NCI-H187 treated with DMSO at 0.1 percent for 48 hours (cell line): ENCODE data around the gene DHRS2.
"Not testable (repeated sequence)": the region's sequence is repeated elsewhere in the genome, so short reads cannot be mapped to it uniquely, and the experiment has no call there.

Source experiments
- DNase-seq: peaks from one replicate; lab custom pipeline; 2025; lab: John Stamatoyannopoulos, UW

DHRS2 gene

DNA sequence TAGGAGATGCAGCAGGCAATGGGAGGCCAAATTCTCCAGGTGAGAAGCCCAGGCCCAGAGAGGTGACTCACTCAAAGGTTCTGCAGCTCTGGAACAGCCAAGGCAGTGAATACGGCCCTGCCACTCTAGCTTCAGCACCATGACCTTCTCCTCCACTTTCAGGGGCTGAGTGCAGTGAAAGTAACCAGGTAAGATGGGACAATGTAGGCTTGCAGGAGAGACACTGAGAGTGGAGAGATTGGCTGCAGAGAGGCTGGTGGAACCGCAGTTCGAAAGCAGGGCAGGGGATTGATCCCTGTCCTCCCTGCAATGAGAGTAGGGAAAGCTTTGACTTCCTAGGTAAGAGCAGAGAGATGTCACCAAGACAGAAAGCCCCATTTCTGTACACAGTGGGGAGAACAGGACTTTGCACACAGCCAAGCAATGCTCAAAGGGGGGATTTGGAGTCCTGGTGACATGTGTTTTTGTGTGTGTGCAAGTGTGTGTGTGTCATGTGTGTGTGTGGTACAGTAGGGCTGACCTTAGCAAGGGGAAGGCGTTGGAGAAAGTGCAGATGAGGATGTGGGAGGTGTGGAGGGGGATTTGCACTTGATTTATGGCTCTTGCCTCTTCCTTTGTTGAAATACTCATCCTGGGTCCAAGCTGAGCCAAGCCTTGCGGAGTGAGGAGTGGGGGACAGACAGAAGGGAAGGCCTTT is 12.7 kb downstream of the DHRS2 start:
- DNase-seq, result no peak

DNA sequence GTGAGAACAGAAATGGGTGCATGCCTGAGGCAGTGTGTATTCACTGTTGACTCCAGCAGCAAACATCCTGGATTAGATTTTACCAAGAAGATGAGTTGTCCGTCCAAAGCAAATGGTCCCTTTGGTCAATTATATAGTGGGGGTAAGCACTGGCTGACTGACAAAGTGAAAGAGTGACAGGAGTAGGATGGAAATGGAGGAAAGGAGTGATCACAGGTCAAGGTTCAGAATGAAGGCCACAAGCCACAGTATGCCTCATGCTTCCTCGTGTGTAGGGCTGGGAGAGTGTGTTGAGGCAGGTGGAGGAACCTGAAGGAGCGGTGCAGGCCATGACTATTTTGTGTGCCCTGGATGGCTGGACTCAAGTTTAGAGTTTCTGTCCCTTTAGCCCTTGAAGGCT is 14.3 kb downstream of the DHRS2 start:
- DNase-seq, result no peak

DNA sequence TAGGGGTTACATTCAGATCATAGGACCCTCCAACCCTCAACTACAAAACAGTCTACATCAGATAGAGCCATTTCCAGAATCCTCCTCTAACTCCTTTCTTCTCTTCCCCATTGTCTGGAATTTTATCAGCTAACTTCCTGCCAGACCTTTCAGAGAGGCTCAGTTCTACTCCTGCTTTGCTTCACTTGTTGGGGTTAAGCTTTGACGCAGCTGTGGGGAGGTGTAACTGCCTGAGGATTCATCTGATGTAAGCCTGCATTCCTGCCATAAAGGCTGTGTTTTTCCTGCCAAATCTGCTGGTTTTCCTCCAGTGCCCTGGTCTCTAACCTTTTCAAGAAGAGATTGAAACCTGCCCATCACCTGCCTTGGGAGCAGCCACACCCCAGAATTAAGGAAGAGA is 16.9 kb downstream of the DHRS2 start:
- DNase-seq, result no peak

GRCh38 chr14:23654231-23654630 is 18.1 kb downstream of the DHRS2 start:
- DNase-seq, result no peak

DNA sequence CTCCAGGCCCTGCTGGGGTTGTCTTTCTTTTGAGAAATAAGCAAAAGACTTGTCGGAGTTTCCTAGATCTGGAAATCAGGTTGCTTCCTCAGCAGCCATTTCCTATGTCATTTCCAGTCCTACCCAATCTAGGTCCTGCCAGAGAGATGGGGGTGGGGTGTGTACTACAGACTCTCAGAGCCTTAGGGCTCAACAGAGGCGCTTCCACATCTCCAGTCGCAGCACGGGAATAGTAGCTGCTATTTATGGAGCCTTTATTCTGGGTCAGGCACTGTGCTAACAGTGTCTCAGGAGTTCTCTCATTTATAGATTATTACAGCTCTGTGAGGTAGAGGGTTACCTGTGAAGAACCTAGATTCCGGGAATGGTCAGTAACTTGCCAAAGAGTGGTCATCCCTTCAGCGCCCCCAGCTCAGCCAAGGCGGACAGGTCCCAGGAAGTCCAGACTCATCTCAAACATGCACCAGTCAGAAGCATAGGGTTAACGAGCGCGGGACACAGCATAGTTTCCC is 21.9 kb downstream of the DHRS2 start:
- DNase-seq, result no peak

GRCh38 chr14:23660290-23661226 is 24.4 kb downstream of the DHRS2 start:
- no peak for DNase-seq

DNA sequence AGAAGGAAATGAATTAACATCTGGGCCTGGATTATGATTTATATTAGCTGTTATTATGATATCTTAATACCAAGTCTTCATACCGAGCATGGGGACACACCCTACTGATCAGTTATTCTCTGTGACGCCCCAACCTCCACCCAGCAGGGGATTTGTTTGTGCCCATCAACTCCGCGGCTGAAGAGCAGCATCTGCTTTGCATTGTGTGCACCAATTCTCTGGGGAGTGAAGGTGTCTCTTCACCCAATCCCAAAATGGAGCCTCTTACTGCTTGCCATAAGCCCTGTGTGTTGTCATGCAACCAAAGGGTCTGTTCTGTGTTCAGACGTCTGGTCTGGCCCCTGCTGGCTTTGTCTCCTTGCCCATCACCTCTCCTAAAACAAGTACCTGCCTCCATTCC is 25.4 kb downstream of the DHRS2 start:
- DNase-seq, result no peak

GRCh38 chr14:23663127-23663526 is 27.0 kb downstream of the DHRS2 start:
- no peak for DNase-seq

DNA sequence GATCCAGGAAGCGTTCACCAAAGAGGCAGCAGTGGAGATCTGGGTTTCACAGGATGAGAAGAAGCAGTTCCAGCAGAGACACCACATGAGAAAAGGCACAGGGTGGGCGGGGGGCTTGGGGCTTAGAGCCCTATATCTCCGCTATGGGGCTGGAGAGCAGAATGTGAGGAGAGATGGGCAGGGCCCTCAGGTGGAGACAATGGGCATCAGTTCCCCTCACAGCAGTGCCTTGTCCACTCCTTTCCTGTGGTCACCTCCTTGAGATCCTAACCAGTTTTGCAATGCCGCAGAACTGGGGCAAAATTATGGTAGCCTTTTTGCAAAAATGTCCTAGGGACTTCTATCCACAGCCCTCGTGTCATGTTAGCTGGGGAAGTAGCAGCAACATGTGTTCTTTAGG is 27.5 kb downstream of the DHRS2 start:
- no peak for DNase-seq

DNA sequence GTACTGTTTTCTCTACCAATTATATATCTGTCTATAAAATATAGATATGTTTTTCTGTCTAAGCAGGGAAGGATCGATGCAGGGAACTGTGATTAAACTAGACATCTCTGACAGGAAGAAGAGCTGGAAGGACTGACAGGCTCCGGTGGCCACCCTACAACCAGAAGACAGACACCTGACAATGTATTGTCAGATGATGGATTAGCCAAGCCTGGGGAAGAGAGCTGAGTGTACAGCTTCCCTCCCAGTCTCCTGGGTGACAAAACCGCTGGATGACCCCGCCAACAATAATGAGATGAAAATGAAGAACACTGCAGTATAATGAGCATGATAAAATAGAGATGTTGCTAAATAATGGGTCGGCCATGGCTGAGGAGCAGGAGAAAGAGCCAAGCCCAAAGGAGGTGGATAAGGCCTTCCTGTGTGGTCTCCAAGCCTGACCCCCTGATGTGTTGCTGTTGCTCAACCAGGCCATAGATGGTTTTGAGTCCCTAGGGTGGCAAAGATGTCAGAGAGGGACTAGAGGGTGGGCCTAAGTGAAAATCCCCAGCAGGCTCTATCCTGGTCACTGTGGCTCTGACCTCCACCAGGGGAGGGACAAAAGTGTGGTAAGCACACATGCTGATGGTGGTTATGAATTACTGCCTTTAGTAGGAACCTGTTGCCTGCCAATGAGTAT is 28.2 kb downstream of the DHRS2 start:
- DNase-seq, result no peak

DNA sequence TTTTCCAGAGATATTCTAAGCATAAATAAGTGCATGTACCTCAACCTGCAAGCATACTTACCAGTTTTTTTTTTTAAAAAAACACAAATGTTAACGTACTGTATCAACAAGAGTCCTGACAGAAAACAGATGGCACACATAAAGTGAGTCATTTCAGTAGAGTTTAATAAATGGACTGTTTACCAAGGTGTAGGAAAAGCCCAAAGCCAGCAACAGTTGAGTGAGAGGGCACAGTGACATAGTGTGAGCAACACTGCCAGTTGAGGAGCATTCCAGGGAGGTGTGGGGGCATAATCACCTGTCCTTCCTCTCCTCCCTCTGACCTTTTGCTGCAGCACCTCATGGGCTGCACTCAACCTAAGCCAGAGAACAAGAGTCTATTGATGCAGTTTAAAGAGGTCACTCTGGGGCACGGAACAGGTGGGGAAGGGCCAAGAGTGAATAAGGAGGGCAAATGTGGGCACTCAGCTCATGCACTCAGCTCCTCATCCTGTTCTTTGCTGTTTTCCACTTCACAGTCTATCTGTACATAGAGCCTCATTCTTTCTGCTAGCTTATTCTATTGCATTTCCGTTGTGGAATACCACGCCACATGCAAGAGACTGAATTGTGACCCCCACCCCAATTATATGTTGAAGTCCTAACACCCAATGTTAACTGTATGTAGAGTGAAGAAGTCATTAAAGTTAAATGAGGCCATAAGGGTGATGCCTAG is 29.3 kb downstream of the DHRS2 start:
- no peak for DNase-seq

- no peak for DNase-seq
Observed at GRCh38 chr14:23667134-23667533, 31.0 kb downstream of the DHRS2 start.

DNA sequence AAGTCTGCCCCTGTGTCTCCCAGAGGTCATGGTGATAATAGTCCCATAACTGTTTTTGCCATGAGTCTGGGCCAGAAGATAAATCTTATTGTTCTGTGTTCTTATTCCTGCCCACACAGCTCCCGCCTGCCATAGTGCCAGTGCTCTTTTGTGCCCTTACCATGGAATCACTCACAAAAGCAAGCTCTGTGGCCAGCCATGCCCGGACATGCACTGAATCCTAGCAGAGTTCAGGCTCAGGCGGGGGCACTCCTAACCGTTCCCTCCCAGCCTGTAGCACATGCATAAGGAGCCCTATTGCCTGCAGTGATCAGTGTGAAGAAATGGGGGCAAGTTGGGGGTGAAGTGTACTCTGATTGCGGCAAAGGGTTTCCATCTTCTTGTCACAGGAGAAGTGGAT is 33.3 kb downstream of the DHRS2 start:
- DNase-seq, result no peak

GRCh38 chr14:23670481-23670880 is 34.3 kb downstream of the DHRS2 start:
- no peak for DNase-seq

DNA sequence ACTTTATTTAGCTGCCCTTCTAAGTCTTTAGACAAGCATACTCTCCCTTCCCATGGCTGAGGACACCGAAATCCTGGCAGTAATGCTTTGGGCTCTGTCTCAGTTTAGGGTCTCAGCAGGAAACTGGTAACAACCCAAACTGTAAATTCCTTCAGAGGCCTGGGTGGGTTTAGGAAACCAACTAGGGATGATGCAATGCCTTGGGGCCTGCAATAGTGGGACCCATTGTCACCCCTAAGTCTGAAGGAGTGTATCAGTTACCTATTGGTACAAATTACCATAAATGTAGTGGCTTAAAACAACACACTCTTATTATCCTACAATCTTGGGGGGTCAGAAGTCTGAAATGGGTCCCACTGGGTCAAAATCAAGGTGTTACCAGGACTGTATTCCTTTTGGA is 36.0 kb downstream of the DHRS2 start:
- no peak for DNase-seq

DNA sequence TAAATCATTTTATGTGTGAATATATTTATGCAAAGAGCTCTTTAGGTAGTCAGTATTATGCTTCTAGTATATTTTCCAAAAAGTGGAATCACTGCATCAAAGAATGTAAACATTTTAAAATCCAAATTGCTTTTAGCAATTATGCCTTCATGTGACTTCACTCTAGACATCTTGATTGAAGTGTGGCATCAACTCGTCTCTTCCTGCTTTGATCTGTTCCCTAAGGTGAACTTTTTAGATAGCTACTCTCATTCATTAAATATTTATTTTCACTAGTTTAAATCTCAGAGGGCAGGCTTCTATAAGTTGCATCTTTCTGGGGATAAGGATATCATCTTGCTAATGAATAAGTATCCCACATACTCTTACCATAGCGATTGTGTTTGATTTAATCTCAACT is 39.2 kb downstream of the DHRS2 start:
- no peak for DNase-seq

- no peak for DNase-seq
Observed at GRCh38 chr14:23675906-23676305, 39.7 kb downstream of the DHRS2 start.

- no peak for DNase-seq
Observed at GRCh38 chr14:23681337-23681736, 45.2 kb downstream of the DHRS2 start.

- DNase-seq, result not testable (repeated sequence)
Observed at GRCh38 chr14:23689709-23690514, 53.7 kb downstream of the DHRS2 start.

DNA sequence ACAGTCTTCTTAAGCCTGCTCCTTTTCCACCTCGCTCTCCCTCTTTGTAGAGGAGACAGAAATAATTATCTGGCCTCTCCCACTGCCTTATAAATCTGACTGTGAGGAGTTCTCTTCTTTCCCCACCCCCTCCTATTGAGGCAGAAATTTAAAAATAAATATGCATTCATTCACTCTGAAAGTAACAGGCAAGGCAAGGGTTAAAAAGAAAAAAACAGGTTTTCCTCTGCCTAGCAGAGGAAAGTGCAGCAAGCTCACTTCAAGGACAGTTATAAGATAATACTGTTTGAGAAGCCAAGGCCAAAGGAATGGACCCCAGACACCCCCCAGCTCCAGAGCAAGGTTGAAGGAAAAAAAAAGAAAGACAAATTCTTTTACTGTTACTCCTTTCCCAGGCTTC is 56.3 kb downstream of the DHRS2 start:
- no peak for DNase-seq

- no peak for DNase-seq
Observed at GRCh38 chr14:23693252-23693775, 57.1 kb downstream of the DHRS2 start.
